Effector memory CD8-positive, alpha-beta T cell (primary cell): Measurements from ENCODE around the gene ZNRF2.
A peak's percentile ranks its signal among the peaks of the same experiment; 100 is the strongest.

ENCODE experiments used
- ATAC-seq: fragments of 150-1000 bp; cut with Tn5 transposase; replicated peaks from 2 replicates; pipeline ENCODE4 v1.10.0; 2021; ENCODE audit warnings: mild to moderate bottlenecking, moderate library complexity
- DNase-seq, 3 experiments: peaks; one replicate each; pipeline ENCODE4 v3.0.0; 2021
- H3K27ac Mint-ChIP-seq, 2 donors: one replicate each; pipeline ENCODE4 v1.8.0; 2022; ENCODE audit warnings: mild to moderate bottlenecking in 2 of 2, mixed read lengths in 2 of 2, moderate library complexity in 2 of 2
- H3K27me3 Mint-ChIP-seq, 2 donors: one replicate each; pipeline ENCODE4 v1.8.0; 2022; ENCODE audit warnings: mixed read lengths in 2 of 2
- H3K36me3 Mint-ChIP-seq: one replicate; pipeline ENCODE4 v1.8.0; 2022; ENCODE audit warnings: mild to moderate bottlenecking, moderate library complexity, mixed read lengths; ENCODE audit not compliant: insufficient read depth
- H3K4me1 Mint-ChIP-seq, 2 donors: one replicate each; pipeline ENCODE4 v1.8.0; 2022; ENCODE audit warnings: low read depth in 2 of 2, mixed read lengths in 2 of 2
- H3K4me3 Mint-ChIP-seq, 2 donors: one replicate each; pipeline ENCODE4 v1.8.0; 2022; ENCODE audit warnings: mild to moderate bottlenecking in 2 of 2, mixed read lengths in 2 of 2, moderate library complexity in 2 of 2
- H3K9me3 Mint-ChIP-seq, 2 donors: one replicate each; pipeline ENCODE4 v1.8.0; 2022; ENCODE audit warnings: mixed read lengths in 2 of 2

ZNRF2 gene

GRCh38 chr7:30349170-30349569, 64.8 kb downstream of the ZNRF2 start:
- no peak overlapping the region for H3K4me3 Mint-ChIP-seq
- peak overlapping the region; percentile 93 to 95 for H3K27ac Mint-ChIP-seq
- peaks cover 22 to 60% of the 10 kb centered on the region in 2 donors for H3K4me1 Mint-ChIP-seq
- H3K27me3 Mint-ChIP-seq: no peaks in the 10 kb centered on the region
- H3K36me3 Mint-ChIP-seq: peaks cover 22% of the 10 kb centered on the region
- no peaks in the 10 kb centered on the region for H3K9me3 Mint-ChIP-seq
- ATAC-seq: no peak
- DNase-seq: no peak

- H3K4me1 Mint-ChIP-seq: peaks cover 19 to 54% of the 10 kb centered on the region in 2 donors
- no peaks in the 10 kb centered on the region for H3K27me3 Mint-ChIP-seq
- no peak for DNase-seq
- ATAC-seq: no peak
- H3K27ac Mint-ChIP-seq: peak overlapping the region; percentile 93 to 95
- H3K4me3 Mint-ChIP-seq: no peak overlapping the region
- H3K9me3 Mint-ChIP-seq: no peaks in the 10 kb centered on the region
- H3K36me3 Mint-ChIP-seq: peaks cover 22% of the 10 kb centered on the region
These were observed 65.4 kb downstream of the ZNRF2 start for GRCh38 chr7:30349816-30350215.

- Mint-ChIP-seq H3K36me3 (peaks cover 16% of the 10 kb centered on the region), H3K27me3 (no peaks in the 10 kb centered on the region), H3K4me3 (no peak overlapping the region), H3K27ac (no peak overlapping the region), H3K9me3 (no peaks in the 10 kb centered on the region), H3K4me1 (peaks cover 16 to 43% of the 10 kb centered on the region in 2 donors)
- ATAC-seq (no peak), DNase-seq (no peak)
These were observed 66.9 kb downstream of the ZNRF2 start for GRCh38 chr7:30351286-30351685.

GRCh38 chr7:30351724-30352123, 67.3 kb downstream of the ZNRF2 start:
- Mint-ChIP-seq H3K9me3 (no peaks in the 10 kb centered on the region), H3K4me3 (no peak overlapping the region), H3K4me1 (peaks cover 14 to 40% of the 10 kb centered on the region in 2 donors), H3K36me3 (peaks cover 17% of the 10 kb centered on the region), H3K27ac (peak overlapping the region in 1 of 2 donors; percentile 61), H3K27me3 (no peaks in the 10 kb centered on the region)
- DNase-seq (no peak), ATAC-seq (no peak)

GRCh38 chr7:30352169-30352568, 67.8 kb downstream of the ZNRF2 start:
- peaks cover 22% of the 10 kb centered on the region for H3K36me3 Mint-ChIP-seq
- H3K4me1 Mint-ChIP-seq: peaks cover 13 to 36% of the 10 kb centered on the region in 2 donors
- ATAC-seq (no peak), DNase-seq (no peak)
- no peak overlapping the region for H3K4me3 Mint-ChIP-seq
- peak overlapping the region; percentile 23 to 61 for H3K27ac Mint-ChIP-seq
- H3K9me3 Mint-ChIP-seq: no peaks in the 10 kb centered on the region
- H3K27me3 Mint-ChIP-seq: no peaks in the 10 kb centered on the region

- no peak for ATAC-seq
- no peaks in the 10 kb centered on the region for H3K27me3 Mint-ChIP-seq
- peaks cover 6 to 28% of the 10 kb centered on the region in 2 donors for H3K4me1 Mint-ChIP-seq
- no peak overlapping the region for H3K4me3 Mint-ChIP-seq
- H3K36me3 Mint-ChIP-seq: peaks cover 18% of the 10 kb centered on the region
- no peaks in the 10 kb centered on the region for H3K9me3 Mint-ChIP-seq
- DNase-seq: no peak
- no peak overlapping the region for H3K27ac Mint-ChIP-seq
These were observed 69.1 kb downstream of the ZNRF2 start for GRCh38 chr7:30353532-30353931.

- Mint-ChIP-seq H3K9me3 (no peaks in the 10 kb centered on the region), H3K27ac (no peak overlapping the region), H3K4me1 (peaks cover 6 to 26% of the 10 kb centered on the region in 2 donors), H3K4me3 (no peak overlapping the region), H3K27me3 (no peaks in the 10 kb centered on the region), H3K36me3 (peaks cover 16% of the 10 kb centered on the region)
- DNase-seq: no peak
- no peak for ATAC-seq
These were observed 69.7 kb downstream of the ZNRF2 start for GRCh38 chr7:30353932-30354607.

GRCh38 chr7:30354791-30355190, 70.4 kb downstream of the ZNRF2 start:
- peaks cover 6 to 19% of the 10 kb centered on the region in 2 donors for H3K4me1 Mint-ChIP-seq
- ATAC-seq: no peak
- no peaks in the 10 kb centered on the region for H3K9me3 Mint-ChIP-seq
- H3K27me3 Mint-ChIP-seq: no peaks in the 10 kb centered on the region
- DNase-seq: no peak
- peaks cover 16% of the 10 kb centered on the region for H3K36me3 Mint-ChIP-seq
- no peak overlapping the region for H3K27ac Mint-ChIP-seq
- no peak overlapping the region for H3K4me3 Mint-ChIP-seq

GRCh38 chr7:30359957-30360356, 75.6 kb downstream of the ZNRF2 start:
- H3K36me3 Mint-ChIP-seq: peaks cover 22% of the 10 kb centered on the region
- H3K27me3 Mint-ChIP-seq: no peaks in the 10 kb centered on the region
- peaks cover 0 to 18% of the 10 kb centered on the region in 2 donors for H3K4me1 Mint-ChIP-seq
- ATAC-seq (no peak), DNase-seq (no peak)
- no peaks in the 10 kb centered on the region for H3K9me3 Mint-ChIP-seq
- H3K4me3 Mint-ChIP-seq: no peak overlapping the region
- no peak overlapping the region for H3K27ac Mint-ChIP-seq

GRCh38 chr7:30363778-30364563, 79.6 kb downstream of the ZNRF2 start:
- Mint-ChIP-seq H3K27ac (no peak overlapping the region), H3K9me3 (no peaks in the 10 kb centered on the region), H3K4me1 (peaks cover 0 to 12% of the 10 kb centered on the region in 2 donors), H3K27me3 (no peaks in the 10 kb centered on the region), H3K36me3 (peaks cover 28% of the 10 kb centered on the region), H3K4me3 (no peak overlapping the region)
- no peak for ATAC-seq
- DNase-seq: no peak

- Mint-ChIP-seq H3K27me3 (no peaks in the 10 kb centered on the region), H3K4me1 (peaks cover 0 to 12% of the 10 kb centered on the region in 2 donors), H3K27ac (no peak overlapping the region), H3K9me3 (no peaks in the 10 kb centered on the region), H3K4me3 (no peak overlapping the region), H3K36me3 (peaks cover 28% of the 10 kb centered on the region)
- ATAC-seq (no peak), DNase-seq (no peak)
These were observed 80.4 kb downstream of the ZNRF2 start for GRCh38 chr7:30364773-30365172.

- no peak overlapping the region for H3K4me3 Mint-ChIP-seq
- H3K4me1 Mint-ChIP-seq: peaks cover 0 to 12% of the 10 kb centered on the region in 2 donors
- H3K36me3 Mint-ChIP-seq: peaks cover 25% of the 10 kb centered on the region
- H3K9me3 Mint-ChIP-seq: no peaks in the 10 kb centered on the region
- ATAC-seq (no peak), DNase-seq (no peak)
- H3K27ac Mint-ChIP-seq: no peak overlapping the region
- no peaks in the 10 kb centered on the region for H3K27me3 Mint-ChIP-seq
These were observed 81.2 kb downstream of the ZNRF2 start for GRCh38 chr7:30365621-30366020.

GRCh38 chr7:30366606-30367005, 82.2 kb downstream of the ZNRF2 start:
- DNase-seq (no peak), ATAC-seq (no peak)
- Mint-ChIP-seq H3K4me1 (peaks cover 0 to 16% of the 10 kb centered on the region in 2 donors), H3K4me3 (no peak overlapping the region), H3K9me3 (no peaks in the 10 kb centered on the region), H3K36me3 (peaks cover 29% of the 10 kb centered on the region), H3K27me3 (no peaks in the 10 kb centered on the region), H3K27ac (no peak overlapping the region)

GRCh38 chr7:30367561-30367960, 83.2 kb downstream of the ZNRF2 start:
- peaks cover 29% of the 10 kb centered on the region for H3K36me3 Mint-ChIP-seq
- H3K4me3 Mint-ChIP-seq: no peak overlapping the region
- DNase-seq (no peak), ATAC-seq (no peak)
- no peaks in the 10 kb centered on the region for H3K27me3 Mint-ChIP-seq
- peaks cover 0 to 18% of the 10 kb centered on the region in 2 donors for H3K4me1 Mint-ChIP-seq
- no peaks in the 10 kb centered on the region for H3K9me3 Mint-ChIP-seq
- H3K27ac Mint-ChIP-seq: no peak overlapping the region
